ENCODE measurements around the gene RB1. TPM values are rescaled to one million over a fixed set of nuclear protein-coding genes. Genes with fewer than 3 reads are reported as not detected.

Gene RB1
- total RNA-seq, 1 experiment from 2014 or later = 43.4 TPM

DNA sequence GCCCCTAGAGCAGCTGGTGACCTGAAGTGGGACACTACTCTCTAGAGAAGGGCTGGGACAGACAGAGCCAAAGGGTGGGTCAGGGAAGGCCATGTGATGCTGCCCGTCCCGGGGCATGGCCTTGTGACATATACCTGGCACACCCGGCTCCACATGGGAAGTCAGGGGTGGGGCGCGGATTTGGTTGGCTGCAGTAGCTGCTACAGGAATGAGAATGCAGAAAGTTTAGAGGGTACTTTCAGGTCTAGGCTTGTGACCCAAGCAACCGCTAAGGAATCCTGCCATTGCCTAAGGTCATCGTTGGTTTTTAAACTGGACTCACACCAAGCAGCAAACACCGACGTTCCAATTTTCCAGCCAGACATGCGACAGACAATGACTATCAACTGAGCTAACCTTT is 203.5 kb downstream of the RB1 start:
- no peaks in the 10 kb centered on the region for H3K4me1 Mint-ChIP-seq (ENCODE audit: insufficient read depth, unreplicated experiment)
- H3K4me3 Mint-ChIP-seq (ENCODE audit: unreplicated experiment) = no peak overlapping the region
- H3K27me3 Mint-ChIP-seq (ENCODE audit: insufficient read depth, unreplicated experiment) = no peaks in the 10 kb centered on the region
- no peak overlapping the region for H3K27ac Mint-ChIP-seq (ENCODE audit: low read depth, unreplicated experiment)
- ChIA-PET POLR2A (interaction anchor here (1.3 kb wide), 1 partner anchor 106 kb away, joined by 4 read pairs; no protein-coding TSS in a partner anchor), CTCF (interaction anchor here (0.9 to 1.1 kb wide), 2 partner anchors 11 to 74 kb away, joined by 3 read pairs; no protein-coding TSS in a partner anchor)
- H3K9me3 Mint-ChIP-seq (ENCODE audit: unreplicated experiment) = no peaks in the 10 kb centered on the region
- DNase-seq (ENCODE audit: unreplicated experiment) = no peak
- TF ChIP-seq, protein P1, sequence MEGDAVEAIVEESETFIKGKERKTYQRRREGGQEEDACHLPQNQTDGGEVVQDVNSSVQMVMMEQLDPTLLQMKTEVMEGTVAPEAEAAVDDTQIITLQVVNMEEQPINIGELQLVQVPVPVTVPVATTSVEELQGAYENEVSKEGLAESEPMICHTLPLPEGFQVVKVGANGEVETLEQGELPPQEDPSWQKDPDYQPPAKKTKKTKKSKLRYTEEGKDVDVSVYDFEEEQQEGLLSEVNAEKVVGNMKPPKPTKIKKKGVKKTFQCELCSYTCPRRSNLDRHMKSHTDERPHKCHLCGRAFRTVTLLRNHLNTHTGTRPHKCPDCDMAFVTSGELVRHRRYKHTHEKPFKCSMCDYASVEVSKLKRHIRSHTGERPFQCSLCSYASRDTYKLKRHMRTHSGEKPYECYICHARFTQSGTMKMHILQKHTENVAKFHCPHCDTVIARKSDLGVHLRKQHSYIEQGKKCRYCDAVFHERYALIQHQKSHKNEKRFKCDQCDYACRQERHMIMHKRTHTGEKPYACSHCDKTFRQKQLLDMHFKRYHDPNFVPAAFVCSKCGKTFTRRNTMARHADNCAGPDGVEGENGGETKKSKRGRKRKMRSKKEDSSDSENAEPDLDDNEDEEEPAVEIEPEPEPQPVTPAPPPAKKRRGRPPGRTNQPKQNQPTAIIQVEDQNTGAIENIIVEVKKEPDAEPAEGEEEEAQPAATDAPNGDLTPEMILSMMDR (IDR thresholded peaks at IDR 0.05; ENCODE audit: unreplicated experiment) = no peak
- H3K36me3 Mint-ChIP-seq (ENCODE audit: insufficient read depth, unreplicated experiment) = peaks cover 6% of the 10 kb centered on the region
- no TSS peak for BruUV-seq (replicated peaks)
- intact Hi-C loops (cut with micrococcal nuclease) = no loop called here

DNA sequence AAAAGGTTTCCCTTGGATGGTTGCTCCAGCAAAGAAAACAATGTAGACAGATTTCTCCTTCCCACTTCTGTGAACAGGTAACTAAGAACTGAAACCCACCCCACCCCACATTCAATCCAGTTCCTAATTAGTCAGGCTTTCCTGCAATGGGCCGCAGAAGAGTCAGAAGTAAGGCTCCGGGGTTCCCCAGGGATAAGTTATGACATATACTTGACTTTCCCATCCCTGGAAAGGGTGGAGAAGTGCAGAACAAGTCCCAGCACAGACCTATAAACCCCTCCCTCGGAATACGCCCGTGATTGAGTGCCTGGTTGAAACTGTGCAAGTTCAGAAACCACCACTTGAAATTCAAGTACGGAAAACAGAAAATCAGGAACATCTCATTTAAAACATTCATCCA is 204.5 kb downstream of the RB1 start:
- TF ChIP-seq, protein P1 (IDR thresholded peaks at IDR 0.05; ENCODE audit: unreplicated experiment) = no peak
- Mint-ChIP-seq H3K36me3 (ENCODE audit: insufficient read depth, unreplicated experiment) (peaks cover 6% of the 10 kb centered on the region), H3K4me1 (ENCODE audit: insufficient read depth, unreplicated experiment) (no peaks in the 10 kb centered on the region), H3K27ac (ENCODE audit: low read depth, unreplicated experiment) (no peak overlapping the region), H3K9me3 (ENCODE audit: unreplicated experiment) (no peaks in the 10 kb centered on the region), H3K27me3 (ENCODE audit: insufficient read depth, unreplicated experiment) (no peaks in the 10 kb centered on the region), H3K4me3 (ENCODE audit: unreplicated experiment) (no peak overlapping the region)
- DNase-seq (ENCODE audit: unreplicated experiment) = peak; percentile 17
- BruUV-seq (replicated peaks) = no TSS peak
- ChIA-PET CTCF (interaction anchor here (1.1 kb wide), 1 partner anchor 73 kb away, joined by 3 read pairs; no protein-coding TSS in a partner anchor), POLR2A (interaction anchor here (1.3 kb wide), 2 partner anchors 24 to 107 kb away, joined by 4 read pairs; no protein-coding TSS in a partner anchor)
- intact Hi-C loops (cut with micrococcal nuclease) = no loop called here

DNA sequence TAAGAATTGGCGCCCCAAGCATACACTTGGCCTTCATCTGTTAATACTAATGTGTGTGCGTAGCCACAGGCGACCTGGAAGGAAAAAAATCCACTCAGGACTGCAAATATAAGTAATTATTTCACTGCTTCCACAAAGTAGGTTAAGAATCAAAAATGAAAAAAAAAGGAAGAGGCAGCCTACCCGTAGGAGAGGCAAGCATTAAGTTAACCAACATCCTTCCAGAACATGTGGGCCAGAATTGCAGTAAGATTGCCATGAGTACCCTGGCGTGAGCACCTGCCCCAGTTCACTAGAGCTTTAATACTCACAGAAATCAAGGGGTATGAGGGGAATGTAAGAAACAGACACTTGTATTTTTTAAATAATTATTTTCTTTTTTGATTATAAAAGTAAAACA is 207.1 kb downstream of the RB1 start:
- Mint-ChIP-seq H3K36me3 (ENCODE audit: insufficient read depth, unreplicated experiment) (peaks cover 6% of the 10 kb centered on the region), H3K9me3 (ENCODE audit: unreplicated experiment) (no peaks in the 10 kb centered on the region), H3K27ac (ENCODE audit: low read depth, unreplicated experiment) (no peak overlapping the region), H3K27me3 (ENCODE audit: insufficient read depth, unreplicated experiment) (no peaks in the 10 kb centered on the region), H3K4me1 (ENCODE audit: insufficient read depth, unreplicated experiment) (no peaks in the 10 kb centered on the region), H3K4me3 (ENCODE audit: unreplicated experiment) (no peak overlapping the region)
- TF ChIP-seq, protein P1 (IDR thresholded peaks at IDR 0.05; ENCODE audit: unreplicated experiment) = no peak
- intact Hi-C loops (cut with micrococcal nuclease) = no loop called here
- no peak for DNase-seq (ENCODE audit: unreplicated experiment)
- CTCF ChIA-PET = no interaction called here
- POLR2A ChIA-PET = interaction anchor here (1.5 to 1.9 kb wide), 2 partner anchors 10 to 25 kb away, joined by 5 to 6 read pairs; no protein-coding TSS in a partner anchor
- no TSS peak for BruUV-seq (replicated peaks)

DNA sequence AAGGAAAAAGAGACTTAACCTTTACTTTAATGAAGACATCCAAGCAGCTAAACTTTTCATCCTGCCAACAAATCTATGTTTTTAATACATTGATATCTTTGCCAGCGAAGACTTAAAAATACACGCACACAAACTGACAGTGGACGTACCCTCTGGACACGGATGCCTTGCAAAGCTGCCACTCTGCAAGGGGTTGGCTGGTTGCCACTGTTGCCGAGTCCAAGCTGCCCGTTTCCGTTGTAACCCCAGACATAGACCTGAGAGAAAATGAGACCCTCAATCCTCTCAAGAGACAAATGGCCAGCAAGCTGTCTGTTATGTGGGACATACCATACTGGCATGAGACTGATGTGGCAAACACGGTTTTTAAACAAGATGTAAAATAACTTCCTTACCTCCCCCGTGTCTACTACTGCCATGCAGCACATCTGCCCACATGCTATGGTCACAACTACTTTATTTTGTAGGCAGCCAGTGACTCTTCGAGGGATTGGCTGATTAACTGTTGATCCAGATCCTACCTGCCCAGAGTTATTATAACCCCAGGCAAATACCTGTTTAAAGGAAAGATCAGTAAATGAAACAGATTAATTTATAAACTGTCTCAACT is 208.2 kb downstream of the RB1 start:
- Mint-ChIP-seq H3K27me3 (ENCODE audit: insufficient read depth, unreplicated experiment) (no peaks in the 10 kb centered on the region), H3K36me3 (ENCODE audit: insufficient read depth, unreplicated experiment) (peaks cover 13% of the 10 kb centered on the region), H3K4me1 (ENCODE audit: insufficient read depth, unreplicated experiment) (no peaks in the 10 kb centered on the region), H3K9me3 (ENCODE audit: unreplicated experiment) (no peaks in the 10 kb centered on the region), H3K4me3 (ENCODE audit: unreplicated experiment) (no peak overlapping the region), H3K27ac (ENCODE audit: low read depth, unreplicated experiment) (no peak overlapping the region)
- TF ChIP-seq, protein P1 (IDR thresholded peaks at IDR 0.05; ENCODE audit: unreplicated experiment) = no peak
- BruUV-seq (replicated peaks) = no TSS peak
- ChIA-PET POLR2A (interaction anchor here (0.9 to 1.5 kb wide), 2 partner anchors 11 to 26 kb away, joined by 3 to 5 read pairs; no protein-coding TSS in a partner anchor), CTCF (no interaction called here)
- DNase-seq (ENCODE audit: unreplicated experiment) = no peak
- intact Hi-C loops (cut with micrococcal nuclease) = no loop called here

All from MCF 10A (cell line).